ENCODE results near the gene CCDC50. TPM values are rescaled to one million over a fixed set of nuclear protein-coding genes. Genes with fewer than 3 reads are reported as not detected.

The CCDC50 gene
- total RNA-seq, 4 donors from 2014 or later = 68.1 to 201 (median 106) TPM

DNA sequence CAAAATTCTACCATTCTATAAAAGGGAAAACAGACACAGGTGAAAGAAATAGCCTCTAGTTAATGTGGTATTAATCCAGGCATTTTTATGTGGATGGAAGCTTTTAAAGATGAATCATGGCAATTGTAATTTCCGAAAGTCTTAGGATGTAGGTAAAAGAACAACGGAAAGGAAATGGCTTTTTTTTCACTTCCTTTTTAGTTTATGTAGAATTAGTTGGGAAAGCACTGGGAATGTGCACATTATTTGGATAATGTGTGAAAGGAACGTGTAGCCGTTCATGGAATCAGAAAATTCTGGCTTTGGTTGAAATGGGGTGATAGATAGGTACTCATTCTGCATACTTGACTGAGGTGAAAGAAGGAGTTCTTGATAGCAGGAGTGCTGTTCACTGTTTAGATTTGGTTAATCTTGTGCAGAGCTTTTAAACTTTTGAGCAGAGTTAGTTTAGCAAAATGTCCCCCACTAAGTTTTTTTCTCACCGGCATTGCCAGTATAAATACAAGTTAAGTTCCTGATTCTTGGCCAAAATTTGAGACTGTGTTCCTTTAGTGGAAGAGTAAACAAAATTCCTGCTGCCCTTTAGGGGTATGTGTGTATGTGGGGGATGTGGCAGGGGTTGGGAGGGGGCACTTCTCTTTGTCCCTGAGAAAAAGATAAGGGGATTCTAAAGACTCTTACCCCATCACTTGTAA, 21.3 kb downstream of the CCDC50 start:
- TF ChIP-seq, protein P1, sequence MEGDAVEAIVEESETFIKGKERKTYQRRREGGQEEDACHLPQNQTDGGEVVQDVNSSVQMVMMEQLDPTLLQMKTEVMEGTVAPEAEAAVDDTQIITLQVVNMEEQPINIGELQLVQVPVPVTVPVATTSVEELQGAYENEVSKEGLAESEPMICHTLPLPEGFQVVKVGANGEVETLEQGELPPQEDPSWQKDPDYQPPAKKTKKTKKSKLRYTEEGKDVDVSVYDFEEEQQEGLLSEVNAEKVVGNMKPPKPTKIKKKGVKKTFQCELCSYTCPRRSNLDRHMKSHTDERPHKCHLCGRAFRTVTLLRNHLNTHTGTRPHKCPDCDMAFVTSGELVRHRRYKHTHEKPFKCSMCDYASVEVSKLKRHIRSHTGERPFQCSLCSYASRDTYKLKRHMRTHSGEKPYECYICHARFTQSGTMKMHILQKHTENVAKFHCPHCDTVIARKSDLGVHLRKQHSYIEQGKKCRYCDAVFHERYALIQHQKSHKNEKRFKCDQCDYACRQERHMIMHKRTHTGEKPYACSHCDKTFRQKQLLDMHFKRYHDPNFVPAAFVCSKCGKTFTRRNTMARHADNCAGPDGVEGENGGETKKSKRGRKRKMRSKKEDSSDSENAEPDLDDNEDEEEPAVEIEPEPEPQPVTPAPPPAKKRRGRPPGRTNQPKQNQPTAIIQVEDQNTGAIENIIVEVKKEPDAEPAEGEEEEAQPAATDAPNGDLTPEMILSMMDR (IDR thresholded peaks at IDR 0.05) = no peak
- no peak for TF ChIP-seq POLR2A (IDR thresholded peaks at IDR 0.05)
- Histone ChIP-seq H3K36me3 (no peaks in the 10 kb centered on the region), H3K4me3 (no peak overlapping the region), H3K27me3 (no peaks in the 10 kb centered on the region), H3K4me1 (peaks cover 0 to 30% (median 14%) of the 10 kb centered on the region in 4 donors), H3K9me3 (no peaks in the 10 kb centered on the region), H3K27ac (no peak overlapping the region)
- no peak for DNase-seq

DNA sequence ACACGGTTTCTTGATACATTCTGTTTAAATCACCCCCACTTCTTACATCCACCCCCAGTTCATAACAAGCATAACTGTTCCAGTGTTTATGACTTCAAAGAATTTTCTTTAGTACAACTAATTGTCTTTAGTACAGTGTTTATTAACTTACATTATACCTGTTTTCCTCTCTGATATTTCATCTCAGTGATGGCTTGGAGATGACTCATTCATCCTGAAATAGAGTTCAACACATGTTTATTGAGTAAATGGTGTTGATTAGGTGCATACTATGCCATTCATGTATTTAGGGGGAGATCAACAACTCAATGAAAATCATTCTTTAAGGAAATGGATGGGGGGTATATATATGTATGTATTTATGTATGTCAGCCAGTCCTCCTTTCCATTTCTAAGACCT, 22.8 kb downstream of the CCDC50 start:
- no peak for DNase-seq
- TF ChIP-seq, protein P1 (IDR thresholded peaks at IDR 0.05) = no peak
- TF ChIP-seq POLR2A (IDR thresholded peaks at IDR 0.05) = no peak
- Histone ChIP-seq H3K4me3 (no peak overlapping the region), H3K36me3 (no peaks in the 10 kb centered on the region), H3K27ac (no peak overlapping the region), H3K27me3 (no peaks in the 10 kb centered on the region), H3K9me3 (no peaks in the 10 kb centered on the region), H3K4me1 (peaks cover 0 to 37% (median 18%) of the 10 kb centered on the region in 4 donors)

DNA sequence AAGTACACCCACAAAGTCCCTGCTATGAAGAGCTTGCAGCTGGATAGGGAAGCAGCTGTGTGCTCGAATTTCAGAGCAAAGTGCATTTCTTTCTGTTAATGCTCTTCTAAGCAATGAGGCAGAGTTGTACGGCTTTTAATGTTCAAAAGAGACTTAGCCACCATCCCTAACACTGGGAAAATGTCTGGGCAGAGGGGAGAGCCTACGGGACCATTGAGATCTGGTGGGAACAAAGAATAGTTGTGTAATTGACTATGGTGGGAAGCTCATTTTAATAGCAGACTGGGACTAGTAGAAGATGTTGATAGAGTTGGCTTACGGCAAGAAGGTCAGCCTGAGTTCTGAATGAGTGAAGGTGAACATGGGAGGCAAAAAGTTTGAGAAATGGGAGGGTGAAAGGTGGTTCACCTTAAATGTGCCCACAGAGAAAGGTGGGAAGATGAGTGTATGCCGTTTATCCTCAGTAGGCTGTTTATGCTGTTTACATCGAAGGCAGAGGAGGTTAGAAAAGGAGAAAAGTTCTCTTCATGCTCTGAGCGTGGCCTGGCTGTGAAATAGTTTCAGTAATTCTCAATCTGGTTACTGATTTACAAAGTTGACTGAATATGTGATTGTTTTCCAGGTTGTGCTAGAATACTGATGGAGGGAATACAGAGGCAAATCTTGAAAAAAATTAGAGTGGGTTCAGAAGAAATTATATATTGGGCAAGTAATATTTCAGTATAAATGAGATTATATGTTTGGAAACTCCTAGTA, 24.0 kb downstream of the CCDC50 start:
- TF ChIP-seq, protein P1 (IDR thresholded peaks at IDR 0.05) = no peak
- no peak for TF ChIP-seq POLR2A (IDR thresholded peaks at IDR 0.05)
- H3K4me1 ChIP-seq = peaks cover 0 to 37% (median 16%) of the 10 kb centered on the region in 4 donors
- no peaks in the 10 kb centered on the region for H3K27me3 ChIP-seq
- peak overlapping the region in 1 of 4 donors; percentile 12 for H3K4me3 ChIP-seq
- H3K9me3 ChIP-seq = no peaks in the 10 kb centered on the region
- no peak for DNase-seq
- peak overlapping the region in 2 of 4 donors; percentile 14 to 43 for H3K27ac ChIP-seq
- H3K36me3 ChIP-seq = peaks cover 0 to 3% (median 0%) of the 10 kb centered on the region in 3 donors

DNA sequence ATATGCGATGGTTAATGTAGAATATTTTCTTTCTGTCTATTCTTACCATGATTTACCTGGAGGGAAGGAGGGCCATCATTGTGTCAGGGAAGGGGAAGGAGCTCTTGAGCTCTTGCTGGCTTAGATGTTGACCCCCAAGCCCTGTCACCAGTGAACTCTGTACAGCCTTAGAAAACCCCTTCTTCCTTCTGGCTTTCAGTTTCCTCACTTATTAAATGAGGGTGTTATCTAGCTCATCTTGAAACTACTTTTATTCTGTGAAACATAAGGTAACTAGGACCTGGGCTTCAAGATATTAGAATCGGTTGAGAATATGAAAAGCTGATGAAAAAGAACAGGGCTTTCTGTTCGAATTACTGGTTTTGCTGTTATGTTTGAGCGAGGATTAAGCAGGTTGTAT, 26.2 kb downstream of the CCDC50 start:
- Histone ChIP-seq H3K27me3 (no peaks in the 10 kb centered on the region), H3K4me1 (peaks cover 0 to 37% (median 14%) of the 10 kb centered on the region in 4 donors), H3K9me3 (no peaks in the 10 kb centered on the region), H3K36me3 (peaks cover 0 to 19% (median 0%) of the 10 kb centered on the region in 3 donors), H3K27ac (no peak overlapping the region), H3K4me3 (no peak overlapping the region)
- DNase-seq = no peak
- TF ChIP-seq POLR2A (IDR thresholded peaks at IDR 0.05) = no peak
- TF ChIP-seq, protein P1 (IDR thresholded peaks at IDR 0.05) = no peak

DNA sequence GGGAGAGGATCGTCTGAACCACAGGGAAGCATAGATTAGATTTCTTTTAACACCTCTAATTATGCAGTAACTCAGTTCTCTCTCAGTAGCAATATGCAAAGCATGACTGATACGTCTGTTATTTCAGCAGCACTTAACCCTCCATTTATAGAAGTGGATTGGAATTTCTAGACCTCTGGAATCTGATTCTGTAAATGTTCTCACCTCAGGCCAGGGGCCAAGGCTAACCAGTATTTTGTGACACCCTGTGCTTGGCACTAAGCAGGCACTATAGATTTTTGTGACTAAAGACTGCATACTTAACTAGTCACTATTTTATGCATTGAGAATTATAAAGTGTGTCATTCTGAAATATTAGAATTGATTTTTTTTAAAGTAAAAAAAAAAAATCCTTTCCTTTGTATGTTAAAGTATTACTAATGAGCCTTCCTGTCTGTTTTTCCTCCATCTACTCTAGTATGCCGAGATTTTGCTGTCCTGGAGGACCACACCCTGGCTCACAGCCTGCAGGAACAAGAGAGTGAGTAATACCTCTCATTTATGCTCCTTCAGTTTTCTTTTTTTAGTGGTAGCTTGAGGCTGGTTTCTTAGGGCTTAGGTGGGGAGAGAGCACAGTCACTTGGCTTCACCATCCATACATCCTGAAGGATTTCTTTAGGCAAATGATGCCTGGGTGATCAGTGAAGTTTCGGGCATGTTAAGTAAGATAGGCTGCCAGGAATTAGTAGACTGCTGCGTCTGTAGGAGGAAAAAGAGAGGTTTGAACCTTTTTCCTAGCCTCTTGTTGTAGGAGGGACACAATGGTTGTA, 27.6 kb downstream of the CCDC50 start:
- Histone ChIP-seq H3K9me3 (no peaks in the 10 kb centered on the region), H3K4me3 (no peak overlapping the region), H3K27me3 (no peaks in the 10 kb centered on the region), H3K27ac (peak overlapping the region in 1 of 4 donors; percentile 8), H3K4me1 (peaks cover 0 to 28% (median 13%) of the 10 kb centered on the region in 4 donors), H3K36me3 (peaks cover 0 to 33% (median 0%) of the 10 kb centered on the region in 3 donors)
- DNase-seq = no peak
- TF ChIP-seq POLR2A (IDR thresholded peaks at IDR 0.05) = no peak
- TF ChIP-seq, protein P1 (IDR thresholded peaks at IDR 0.05) = no peak
